Esophagus muscularis mucosa (tissue), 4 donors: ENCODE results near the gene PAXX. TPM values are rescaled to one million over a fixed set of nuclear protein-coding genes. Genes with fewer than 3 reads are reported as not detected.

Experiments used
- DNase-seq: peaks from one replicate; pipeline ENCODE4 v3.0.0-alpha.2; 2017; ENCODE audit errors: extremely low spot score
- H3K27ac ChIP-seq, 4 donors: fragments of 200-600 bp; sonication (generic); replicated peaks in 1 of 4; 1 replicate in 3 of 4; 2 replicates in 1 of 4; pipeline ENCODE4 v1.5.1; 2016 to 2019; ENCODE audit warnings: mild to moderate bottlenecking in 1 of 4
- H3K27me3 ChIP-seq, 4 donors: fragments of 200-600 bp; sonication (generic); one replicate each; pipeline versions ENCODE4 v1.5.1 to v1.6.0; 2016 to 2019
- H3K36me3 ChIP-seq, 4 donors: fragments of 200-600 bp; sonication (generic); one replicate each; pipeline ENCODE4 v1.5.1; 2016 to 2019
- H3K4me1 ChIP-seq, 4 donors: fragments of 200-600 bp; sonication (generic); one replicate each; pipeline ENCODE4 v1.5.1; 2016 to 2019
- H3K4me3 ChIP-seq, 4 donors: fragments of 200-600 bp; sonication (generic); 1 replicate in 2 of 4; 2 replicates in 2 of 4; pipeline ENCODE4 v1.5.1; 2016 to 2019; ENCODE audit warnings: mild to moderate bottlenecking in 4 of 4, moderate library complexity in 1 of 4
- H3K9me3 ChIP-seq, 4 donors: fragments of 200-600 bp; sonication (generic); 1 replicate in 3 of 4; 2 replicates in 1 of 4; pipeline ENCODE4 v1.5.1; 2016 to 2019
- EP300 ChIP-seq: sonication (generic); formaldehyde crosslinking; IDR thresholded peaks from one replicate; pipeline ENCODE4 v1.6.1; 2017; ENCODE audit warnings: antibody characterized with exemption
- POLR2A ChIP-seq: fragments of 450-650 bp; IDR thresholded peaks from one replicate; pipeline ENCODE4 v1.6.1; 2017; ENCODE audit warnings: antibody characterized with exemption, moderate library complexity, mild to moderate bottlenecking, low read depth
- POLR2AphosphoS5 ChIP-seq, 2 donors: sonication (generic); formaldehyde crosslinking; IDR thresholded peaks; one replicate each; pipeline ENCODE4 v1.6.1; 2017; ENCODE audit warnings: antibody characterized with exemption in 2 of 2
- WGBS: methylation state at CpG from one replicate; pipeline ENCODE4 v1.1.5; 2018; 5-methylcytosine and 5-hydroxymethylcytosine counted together
- intact Hi-C: fragments of 100-400 bp; cut with DNase I; formaldehyde crosslinking; loops from one replicate; pipeline ENCODE4 v1.15.1; 2023
- total RNA-seq, 4 donors: library from RNA; depleted of rRNA; stranded (reverse); fragments of >200 nt; gene quantifications; one replicate each; pipeline versions ENCODE4 v1.1.0 to v1.2.1, GENCODE V29; 2016
- TF ChIP-seq, protein P1 (sequence below), 3 experiments: fragments of 200-600 bp in 2 of 3; fragments of 450-650 bp in 1 of 3; sonication (generic) in 2 of 3; IDR thresholded peaks; one replicate each; pipeline ENCODE4 v1.5.1; 2017 to 2019; ENCODE audit warnings: antibody characterized with exemption in 3 of 3, mild to moderate bottlenecking in 2 of 3, moderate library complexity in 1 of 3

The PAXX gene
- total RNA-seq, 4 donors from 2014 or later, result 28.8 to 39.9 (median 37.8) TPM

- TF ChIP-seq POLR2A, result no peak
- TF ChIP-seq, protein P1, sequence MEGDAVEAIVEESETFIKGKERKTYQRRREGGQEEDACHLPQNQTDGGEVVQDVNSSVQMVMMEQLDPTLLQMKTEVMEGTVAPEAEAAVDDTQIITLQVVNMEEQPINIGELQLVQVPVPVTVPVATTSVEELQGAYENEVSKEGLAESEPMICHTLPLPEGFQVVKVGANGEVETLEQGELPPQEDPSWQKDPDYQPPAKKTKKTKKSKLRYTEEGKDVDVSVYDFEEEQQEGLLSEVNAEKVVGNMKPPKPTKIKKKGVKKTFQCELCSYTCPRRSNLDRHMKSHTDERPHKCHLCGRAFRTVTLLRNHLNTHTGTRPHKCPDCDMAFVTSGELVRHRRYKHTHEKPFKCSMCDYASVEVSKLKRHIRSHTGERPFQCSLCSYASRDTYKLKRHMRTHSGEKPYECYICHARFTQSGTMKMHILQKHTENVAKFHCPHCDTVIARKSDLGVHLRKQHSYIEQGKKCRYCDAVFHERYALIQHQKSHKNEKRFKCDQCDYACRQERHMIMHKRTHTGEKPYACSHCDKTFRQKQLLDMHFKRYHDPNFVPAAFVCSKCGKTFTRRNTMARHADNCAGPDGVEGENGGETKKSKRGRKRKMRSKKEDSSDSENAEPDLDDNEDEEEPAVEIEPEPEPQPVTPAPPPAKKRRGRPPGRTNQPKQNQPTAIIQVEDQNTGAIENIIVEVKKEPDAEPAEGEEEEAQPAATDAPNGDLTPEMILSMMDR (IDR thresholded peaks at IDR 0.05), result no peak
- no peak for TF ChIP-seq POLR2AphosphoS5 (IDR thresholded peaks at IDR 0.05)
- TF ChIP-seq EP300, result no peak
- intact Hi-C loops, result loop anchor here (2.0 to 5.0 kb wide), 2 partner anchors 89 to 249 kb away; partner anchors contain the start of gene C8G
- Histone ChIP-seq H3K9me3 (no peaks in the 10 kb centered on the region), H3K4me1 (peaks cover 9 to 19% (median 14%) of the 10 kb centered on the region in 4 donors), H3K27me3 (peaks cover 0 to 8% (median 0%) of the 10 kb centered on the region in 4 donors), H3K4me3 (no peak overlapping the region), H3K27ac (no peak overlapping the region), H3K36me3 (peaks cover 8 to 41% (median 37%) of the 10 kb centered on the region in 4 donors)
- WGBS, result 83% methylated on average over 5 of the region's 8 CpGs
- no peak for DNase-seq
Observed at GRCh38 chr9:137035937-137036336, 43.7 kb downstream of the PAXX start.

GRCh38 chr9:137037035-137037434, 44.8 kb downstream of the PAXX start:
- H3K4me1 ChIP-seq, result peaks cover 14 to 22% (median 18%) of the 10 kb centered on the region in 4 donors
- 82% methylated on average over 5 of the region's 13 CpGs for WGBS
- peaks cover 0 to 8% (median 0%) of the 10 kb centered on the region in 4 donors for H3K27me3 ChIP-seq
- H3K9me3 ChIP-seq, result no peaks in the 10 kb centered on the region
- no peak overlapping the region for H3K4me3 ChIP-seq
- TF ChIP-seq POLR2A, result no peak
- TF ChIP-seq, protein P1 (IDR thresholded peaks at IDR 0.05), result no peak
- no peak for TF ChIP-seq POLR2AphosphoS5 (IDR thresholded peaks at IDR 0.05)
- TF ChIP-seq EP300, result no peak
- DNase-seq, result no peak
- intact Hi-C loops, result loop anchor here (5.0 kb wide), 1 partner anchor 90 kb away; the partner anchor contains the start of gene C8G
- no peak overlapping the region for H3K27ac ChIP-seq
- H3K36me3 ChIP-seq, result peaks cover 8 to 51% (median 47%) of the 10 kb centered on the region in 4 donors

DNA sequence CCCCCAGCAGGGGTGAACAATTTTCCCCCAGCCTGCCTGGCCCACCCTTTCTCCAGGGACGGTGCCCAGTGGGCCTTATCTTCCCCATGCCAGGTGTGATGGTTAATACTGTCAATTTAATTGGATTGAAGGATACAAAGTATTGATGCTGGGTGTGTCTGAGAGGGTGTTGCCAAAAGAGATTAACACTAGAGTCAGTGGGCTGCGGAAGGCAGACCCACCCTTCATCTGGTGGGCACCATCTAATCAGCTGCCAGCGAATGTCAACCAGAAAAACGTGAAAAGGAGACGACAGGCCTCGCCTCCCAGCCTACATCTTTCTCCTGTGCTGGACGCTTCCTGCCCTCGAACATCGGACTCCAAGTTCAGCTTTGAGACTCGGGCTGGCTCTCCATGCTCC, 45.3 kb downstream of the PAXX start:
- intact Hi-C loops, result loop anchor here (5.0 kb wide), 1 partner anchor 90 kb away; the partner anchor contains the start of gene C8G
- TF ChIP-seq POLR2AphosphoS5 (IDR thresholded peaks at IDR 0.05), result no peak
- TF ChIP-seq, protein P1 (IDR thresholded peaks at IDR 0.05), result no peak
- TF ChIP-seq POLR2A, result no peak
- Histone ChIP-seq H3K27me3 (peaks cover 0 to 8% (median 0%) of the 10 kb centered on the region in 4 donors), H3K9me3 (no peaks in the 10 kb centered on the region), H3K4me3 (no peak overlapping the region), H3K36me3 (peaks cover 8 to 55% (median 48%) of the 10 kb centered on the region in 4 donors), H3K27ac (no peak overlapping the region), H3K4me1 (peaks cover 14 to 22% (median 18%) of the 10 kb centered on the region in 4 donors)
- WGBS, result 88% methylated on average over 10 of the region's 10 CpGs
- DNase-seq, result no peak

GRCh38 chr9:137038916-137039315, 46.7 kb downstream of the PAXX start:
- Histone ChIP-seq H3K27ac (no peak overlapping the region), H3K4me1 (peaks cover 22 to 33% (median 29%) of the 10 kb centered on the region in 4 donors), H3K36me3 (peaks cover 8 to 59% (median 48%) of the 10 kb centered on the region in 4 donors), H3K9me3 (no peaks in the 10 kb centered on the region), H3K27me3 (peaks cover 0 to 8% (median 0%) of the 10 kb centered on the region in 4 donors), H3K4me3 (no peak overlapping the region)
- intact Hi-C loops, result loop anchor here (5.0 kb wide), 1 partner anchor 92 kb away; the partner anchor contains the start of gene C8G
- 87% methylated on average over 7 of the region's 9 CpGs for WGBS
- no peak for TF ChIP-seq POLR2A
- TF ChIP-seq, protein P1 (IDR thresholded peaks at IDR 0.05), result no peak
- no peak for TF ChIP-seq POLR2AphosphoS5 (IDR thresholded peaks at IDR 0.05)
- TF ChIP-seq EP300, result no peak
- DNase-seq, result no peak
